GM23338 (cell line): Measurements from ENCODE around the gene KPNA6. TPM values are rescaled to one million over a fixed set of nuclear protein-coding genes. Genes with fewer than 3 reads are reported as not detected.

Experiments used
- ATAC-seq: fragments of 200-7000 bp; cut with Tn5 transposase; 3 replicates; pipeline ENCODE4 v1.9.1; 2020
- DNase-seq: peaks from one replicate; pipeline ENCODE4 v3.0.0-alpha.2; 2015; ENCODE audit warnings: low spot score
- H2AFZ ChIP-seq: fragments of 200-600 bp; sonication (generic); 2 replicates; pipeline ENCODE4 v1.8.0; 2016; ENCODE audit warnings: antibody characterized with exemption, mild to moderate bottlenecking, moderate library complexity
- H3F3A ChIP-seq: fragments of 200-600 bp; sonication (generic); replicated peaks from 2 replicates; pipeline ENCODE4 v1.8.0; 2017; ENCODE audit warnings: antibody characterized with exemption, mixed run types, low read depth
- H3K27ac ChIP-seq: fragments of 200-600 bp; sonication (generic); 2 replicates; pipeline ENCODE4 v1.6.1; 2016; ENCODE audit warnings: low read depth
- H3K27me3 ChIP-seq: fragments of 200-600 bp; sonication (generic); 2 replicates; pipeline ENCODE4 v1.8.0; 2016; ENCODE audit warnings: mild to moderate bottlenecking, mixed run types, moderate library complexity; ENCODE audit not compliant: insufficient read depth
- H3K36me3 ChIP-seq: fragments of 200-600 bp; sonication (generic); 2 replicates; pipeline ENCODE4 v1.8.0; 2016; ENCODE audit warnings: mild to moderate bottlenecking; ENCODE audit not compliant: insufficient read depth
- H3K4me1 ChIP-seq: fragments of 200-600 bp; sonication (generic); 2 replicates; pipeline ENCODE4 v1.8.0; 2016; ENCODE audit warnings: mild to moderate bottlenecking, moderate library complexity; ENCODE audit not compliant: insufficient read depth
- H3K4me2 ChIP-seq: fragments of 200-600 bp; sonication (generic); 2 replicates; pipeline ENCODE4 v1.7.1; 2017; ENCODE audit warnings: mixed run types
- H3K4me3 ChIP-seq: fragments of 200-600 bp; sonication (generic); 2 replicates; pipeline ENCODE4 v1.6.1; 2016; ENCODE audit warnings: mixed run types
- H3K79me2 ChIP-seq: fragments of 200-600 bp; sonication (generic); replicated peaks from 2 replicates; pipeline ENCODE4 v1.8.0; 2017; ENCODE audit warnings: mild to moderate bottlenecking; ENCODE audit not compliant: insufficient read depth
- H3K9me2 ChIP-seq: fragments of 200-600 bp; sonication (generic); 2 replicates; pipeline ENCODE4 v1.8.0; 2017; ENCODE audit not compliant: insufficient read depth
- H4K20me1 ChIP-seq: fragments of 200-600 bp; sonication (generic); replicated peaks from 2 replicates; pipeline ENCODE4 v1.8.0; 2017; ENCODE audit warnings: mild to moderate bottlenecking; ENCODE audit not compliant: insufficient read depth
- H3K27ac Mint-ChIP-seq: 2 replicates; pipeline ENCODE4 v1.8.0; 2020; ENCODE audit warnings: inconsistent platforms, mild to moderate bottlenecking, moderate library complexity, mixed read lengths
- H3K27me3 Mint-ChIP-seq: 3 replicates; pipeline ENCODE4 v1.8.0; 2022; ENCODE audit warnings: low read depth, mild to moderate bottlenecking, moderate library complexity, mixed read lengths, inconsistent platforms; ENCODE audit not compliant: insufficient read depth, poor library complexity
- H3K36me3 Mint-ChIP-seq: 3 replicates; pipeline ENCODE4 v1.8.0; 2021; ENCODE audit warnings: low read depth, mild to moderate bottlenecking, inconsistent platforms, moderate library complexity, mixed read lengths
- H3K4me1 Mint-ChIP-seq: 3 replicates; pipeline ENCODE4 v1.8.0; 2020; ENCODE audit warnings: mild to moderate bottlenecking, inconsistent platforms, mixed read lengths
- H3K4me3 Mint-ChIP-seq: 3 replicates; pipeline ENCODE4 v1.8.0; 2021; ENCODE audit warnings: moderate library complexity, mild to moderate bottlenecking, inconsistent platforms, mixed read lengths
- H3K9me3 Mint-ChIP-seq: 3 replicates; pipeline ENCODE4 v1.8.0; 2020; ENCODE audit warnings: moderate library complexity, mild to moderate bottlenecking, inconsistent platforms, mixed read lengths
- EZH2phosphoT487 ChIP-seq: fragments of 200-600 bp; sonication (generic); IDR thresholded peaks from one replicate; pipeline ENCODE4 v1.8.1; 2018; ENCODE audit warnings: antibody characterized with exemption; ENCODE audit not compliant: unreplicated experiment
- JUNB ChIP-seq: IDR thresholded peaks from one replicate; pipeline ENCODE4 v1.6.1; 2016; ENCODE audit warnings: antibody characterized with exemption; ENCODE audit not compliant: unreplicated experiment
- NANOG ChIP-seq: IDR thresholded peaks from 2 replicates; pipeline ENCODE4 v1.6.1; 2016; ENCODE audit warnings: antibody characterized with exemption, borderline replicate concordance
- ZNF462 ChIP-seq: fragments of 250-450 bp; sonication (Bioruptor Pico); IDR thresholded peaks from 2 replicates; pipeline ENCODE4 v1.5.0; 2020; ENCODE audit warnings: mild to moderate bottlenecking, moderate library complexity
- polyA plus RNA-seq: library from polyadenylated mRNA; unstranded; fragments of >200 nt; fragmentation: Nextera tagmentation; extraction: Ambion mirVana; gene quantifications from 2 replicates; pipeline ENCODE4 v1.2.1, GENCODE V29; 2016
- total RNA-seq: library from RNA; depleted of rRNA; stranded (reverse); fragments of >200 nt; shearing (Covaris generic); gene quantifications from 2 replicates; pipeline ENCODE4 v1.2.3, GENCODE V29; 2014
- TF ChIP-seq, protein P1 (sequence below), 2 experiments: fragments of 200-600 bp in 1 of 2; sonication (generic) in 1 of 2; conservative IDR thresholded peaks; 2 replicates each; pipeline versions ENCODE4 v1.5.1 to v1.6.1; 2016 to 2017; ENCODE audit warnings: antibody characterized with exemption in 2 of 2, low read depth in 2 of 2, mild to moderate bottlenecking in 2 of 2, moderate library complexity in 1 of 2
- TF ChIP-seq, protein P2 (sequence below): IDR thresholded peaks from 2 replicates; pipeline ENCODE4 v1.6.1; 2016; ENCODE audit warnings: antibody characterized with exemption

The KPNA6 gene
- total and polyA plus RNA-seq, 2 experiments from 2014 or later: 28.6 to 72.2 TPM

DNA sequence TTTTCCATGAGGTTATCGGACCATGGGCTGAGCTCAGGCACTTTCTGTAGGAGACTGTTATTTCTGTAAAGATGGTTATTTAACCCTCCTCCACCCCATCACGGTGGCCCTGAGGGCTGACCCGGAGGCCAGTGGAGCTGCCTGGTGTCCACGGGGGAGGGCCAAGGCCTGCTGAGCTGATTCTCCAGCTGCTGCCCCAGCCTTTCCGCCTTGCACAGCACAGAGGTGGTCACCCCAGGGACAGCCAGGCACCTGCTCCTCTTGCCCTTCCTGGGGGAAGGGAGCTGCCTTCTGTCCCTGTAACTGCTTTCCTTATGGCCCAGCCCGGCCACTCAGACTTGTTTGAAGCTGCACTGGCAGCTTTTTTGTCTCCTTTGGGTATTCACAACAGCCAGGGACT lies 90.0 kb downstream of the KPNA6 start:
- H3K4me1 ChIP-seq: peaks cover 28% of the 10 kb centered on the region
- TF ChIP-seq, protein P1, sequence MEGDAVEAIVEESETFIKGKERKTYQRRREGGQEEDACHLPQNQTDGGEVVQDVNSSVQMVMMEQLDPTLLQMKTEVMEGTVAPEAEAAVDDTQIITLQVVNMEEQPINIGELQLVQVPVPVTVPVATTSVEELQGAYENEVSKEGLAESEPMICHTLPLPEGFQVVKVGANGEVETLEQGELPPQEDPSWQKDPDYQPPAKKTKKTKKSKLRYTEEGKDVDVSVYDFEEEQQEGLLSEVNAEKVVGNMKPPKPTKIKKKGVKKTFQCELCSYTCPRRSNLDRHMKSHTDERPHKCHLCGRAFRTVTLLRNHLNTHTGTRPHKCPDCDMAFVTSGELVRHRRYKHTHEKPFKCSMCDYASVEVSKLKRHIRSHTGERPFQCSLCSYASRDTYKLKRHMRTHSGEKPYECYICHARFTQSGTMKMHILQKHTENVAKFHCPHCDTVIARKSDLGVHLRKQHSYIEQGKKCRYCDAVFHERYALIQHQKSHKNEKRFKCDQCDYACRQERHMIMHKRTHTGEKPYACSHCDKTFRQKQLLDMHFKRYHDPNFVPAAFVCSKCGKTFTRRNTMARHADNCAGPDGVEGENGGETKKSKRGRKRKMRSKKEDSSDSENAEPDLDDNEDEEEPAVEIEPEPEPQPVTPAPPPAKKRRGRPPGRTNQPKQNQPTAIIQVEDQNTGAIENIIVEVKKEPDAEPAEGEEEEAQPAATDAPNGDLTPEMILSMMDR (conservative IDR thresholded peaks at IDR 0.05; ENCODE audit: low read depth in 2 of 2): no peak
- TF ChIP-seq, protein P2, sequence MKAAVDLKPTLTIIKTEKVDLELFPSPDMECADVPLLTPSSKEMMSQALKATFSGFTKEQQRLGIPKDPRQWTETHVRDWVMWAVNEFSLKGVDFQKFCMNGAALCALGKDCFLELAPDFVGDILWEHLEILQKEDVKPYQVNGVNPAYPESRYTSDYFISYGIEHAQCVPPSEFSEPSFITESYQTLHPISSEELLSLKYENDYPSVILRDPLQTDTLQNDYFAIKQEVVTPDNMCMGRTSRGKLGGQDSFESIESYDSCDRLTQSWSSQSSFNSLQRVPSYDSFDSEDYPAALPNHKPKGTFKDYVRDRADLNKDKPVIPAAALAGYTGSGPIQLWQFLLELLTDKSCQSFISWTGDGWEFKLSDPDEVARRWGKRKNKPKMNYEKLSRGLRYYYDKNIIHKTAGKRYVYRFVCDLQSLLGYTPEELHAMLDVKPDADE: no peak
- TF ChIP-seq EZH2phosphoT487 (no peak), JUNB (no peak), ZNF462 (no peak), NANOG (no peak)
- Mint-ChIP-seq H3K4me3 (no peak overlapping the region), H3K4me1 (peaks cover 42% of the 10 kb centered on the region), H3K36me3 (peaks cover 56% of the 10 kb centered on the region), H3K27ac (no peak overlapping the region), H3K9me3 (peaks cover 2% of the 10 kb centered on the region; the same call in 2 of the 3 replicates), H3K27me3 (peaks cover 30% of the 10 kb centered on the region)
- no peak overlapping the region for H3K27ac ChIP-seq
- peaks cover 37% of the 10 kb centered on the region; the same call in 1 of the 2 replicates for H3F3A ChIP-seq
- peaks cover 4% of the 10 kb centered on the region for H4K20me1 ChIP-seq
- H3K4me3 ChIP-seq: no peak overlapping the region
- H3K36me3 ChIP-seq: peaks cover 32% of the 10 kb centered on the region
- H3K4me2 ChIP-seq: no peak overlapping the region
- H3K79me2 ChIP-seq: no peaks in the 10 kb centered on the region
- ATAC-seq (no peak), DNase-seq (no peak)
- no peaks in the 10 kb centered on the region for H3K9me2 ChIP-seq
- no peak overlapping the region for H2AFZ ChIP-seq
- peaks cover 7% of the 10 kb centered on the region for H3K27me3 ChIP-seq
